NCI-H510A treated with DMSO at 0.1 percent for 48 hours (cell line): ENCODE measurements around the gene RBKS.
"Not testable (repeated sequence)": the region's sequence is repeated elsewhere in the genome, so short reads cannot be mapped to it uniquely, and the experiment has no call there.

ENCODE experiments used
- DNase-seq: peaks from one replicate; lab custom pipeline; 2025; lab: John Stamatoyannopoulos, UW

The RBKS gene

GRCh38 chr2:27873091-27873490 is 17.1 kb downstream of the RBKS start:
- no peak for DNase-seq

- DNase-seq = no peak
These were observed 18.4 kb downstream of the RBKS start for GRCh38 chr2:27871802-27872201.

GRCh38 chr2:27870724-27871123 is 19.5 kb downstream of the RBKS start:
- no peak for DNase-seq

GRCh38 chr2:27869763-27870162 is 20.4 kb downstream of the RBKS start:
- DNase-seq = no peak

- DNase-seq = no peak
These were observed 23.9 kb downstream of the RBKS start for GRCh38 chr2:27866237-27866636.

- DNase-seq = not testable (repeated sequence)
These were observed 26.2 kb downstream of the RBKS start for GRCh38 chr2:27863955-27864354.

- DNase-seq = no peak
These were observed 27.0 kb downstream of the RBKS start for GRCh38 chr2:27863146-27863545.

- no peak for DNase-seq
These were observed 30.1 kb downstream of the RBKS start for GRCh38 chr2:27860111-27860510.

- DNase-seq = no peak
These were observed 32.6 kb downstream of the RBKS start for GRCh38 chr2:27857417-27858172.

- DNase-seq = no peak
These were observed 33.2 kb downstream of the RBKS start for GRCh38 chr2:27856956-27857355.

GRCh38 chr2:27856386-27856785 is 33.8 kb downstream of the RBKS start:
- no peak for DNase-seq

- peak; percentile 15 for DNase-seq
These were observed 34.7 kb downstream of the RBKS start for GRCh38 chr2:27855476-27855875.

GRCh38 chr2:27854229-27854862 is 35.8 kb downstream of the RBKS start:
- no peak for DNase-seq

GRCh38 chr2:27852691-27853090 is 37.5 kb downstream of the RBKS start:
- DNase-seq = no peak

- DNase-seq = no peak
These were observed 40.5 kb downstream of the RBKS start for GRCh38 chr2:27849558-27850205.

GRCh38 chr2:27847333-27847732 is 42.9 kb downstream of the RBKS start:
- no peak for DNase-seq

GRCh38 chr2:27844821-27845255 is 45.3 kb downstream of the RBKS start:
- no peak for DNase-seq

- no peak for DNase-seq
These were observed 46.2 kb downstream of the RBKS start for GRCh38 chr2:27843992-27844391.

- no peak for DNase-seq
These were observed 47.3 kb downstream of the RBKS start for GRCh38 chr2:27842894-27843293.

- no peak for DNase-seq
These were observed 51.1 kb downstream of the RBKS start for GRCh38 chr2:27839022-27839618.

- no peak for DNase-seq
These were observed 51.7 kb downstream of the RBKS start for GRCh38 chr2:27838502-27838901.

- no peak for DNase-seq
These were observed 56.3 kb downstream of the RBKS start for GRCh38 chr2:27833931-27834330.

GRCh38 chr2:27832396-27832795 is 57.8 kb downstream of the RBKS start:
- DNase-seq = no peak
